ENCODE data around the gene TRMT44. TPM values are rescaled to one million over a fixed set of nuclear protein-coding genes. Genes with fewer than 3 reads are reported as not detected.

The TRMT44 gene
- total RNA-seq, 1 experiment from 2014 or later = 24.4 TPM

- Mint-ChIP-seq H3K36me3 (ENCODE audit: insufficient read depth, unreplicated experiment) (peaks cover 44% of the 10 kb centered on the region), H3K9me3 (ENCODE audit: unreplicated experiment) (no peaks in the 10 kb centered on the region), H3K4me3 (ENCODE audit: unreplicated experiment) (no peak overlapping the region), H3K27me3 (ENCODE audit: insufficient read depth, unreplicated experiment) (no peaks in the 10 kb centered on the region), H3K27ac (ENCODE audit: low read depth, unreplicated experiment) (no peak overlapping the region), H3K4me1 (ENCODE audit: insufficient read depth, unreplicated experiment) (no peaks in the 10 kb centered on the region)
- DNase-seq (ENCODE audit: unreplicated experiment) = no peak
- TF ChIP-seq CTCF (IDR thresholded peaks at IDR 0.05; ENCODE audit: unreplicated experiment) = no peak
- POLR2A ChIA-PET = interaction anchor here (0.7 kb wide), 1 partner anchor 1371 kb away, joined by 3 read pairs; no protein-coding TSS in a partner anchor
- CTCF ChIA-PET = interaction anchor here (0.6 to 3.4 kb wide), 7 partner anchors 8 to 446 kb away, joined by 3 to 21 read pairs (median 3); partner anchors contain the start of gene CPZ
- BruUV-seq (replicated peaks) = no TSS peak
- intact Hi-C loops (cut with micrococcal nuclease) = no loop called here
These were observed 30.8 kb downstream of the TRMT44 start for GRCh38 chr4:8471211-8471875.

DNA sequence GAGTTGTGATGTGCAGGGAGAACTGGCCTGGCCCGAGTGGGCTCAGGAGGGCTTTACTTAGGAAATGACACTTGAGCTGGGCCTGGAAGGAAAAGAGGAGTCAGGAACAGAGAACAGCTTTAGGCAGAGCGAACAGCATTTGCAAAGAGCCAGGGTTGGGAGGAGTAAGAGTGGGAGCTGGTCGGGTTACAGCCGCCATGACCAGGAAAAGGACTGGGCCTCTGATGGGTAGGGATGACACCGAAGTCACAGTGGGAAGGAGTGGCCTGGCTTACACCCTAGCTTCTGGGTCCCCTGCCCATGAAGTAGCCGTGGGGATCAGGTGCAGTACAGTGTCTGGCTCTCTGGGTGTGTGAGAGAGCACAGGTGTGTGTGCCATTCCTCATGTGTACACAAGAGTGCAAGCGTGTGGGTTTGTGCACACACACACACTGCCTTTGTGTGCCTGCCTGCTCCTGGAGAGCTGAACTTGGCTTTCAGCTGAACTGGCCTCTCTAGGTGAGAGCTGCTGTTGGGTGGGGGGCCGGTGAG, 31.6 kb downstream of the TRMT44 start:
- intact Hi-C loops (cut with micrococcal nuclease) = no loop called here
- POLR2A ChIA-PET = no interaction called here
- no peaks in the 10 kb centered on the region for H3K27me3 Mint-ChIP-seq (ENCODE audit: insufficient read depth, unreplicated experiment)
- H3K9me3 Mint-ChIP-seq (ENCODE audit: unreplicated experiment) = no peaks in the 10 kb centered on the region
- no TSS peak for BruUV-seq (replicated peaks)
- no peak for TF ChIP-seq CTCF (IDR thresholded peaks at IDR 0.05; ENCODE audit: unreplicated experiment)
- no peak for DNase-seq (ENCODE audit: unreplicated experiment)
- peaks cover 47% of the 10 kb centered on the region for H3K36me3 Mint-ChIP-seq (ENCODE audit: insufficient read depth, unreplicated experiment)
- H3K27ac Mint-ChIP-seq (ENCODE audit: low read depth, unreplicated experiment) = no peak overlapping the region
- no peak overlapping the region for H3K4me3 Mint-ChIP-seq (ENCODE audit: unreplicated experiment)
- H3K4me1 Mint-ChIP-seq (ENCODE audit: insufficient read depth, unreplicated experiment) = no peaks in the 10 kb centered on the region
- CTCF ChIA-PET = interaction anchor here (0.6 to 1.7 kb wide), 4 partner anchors 22 to 204 kb away, joined by 3 to 4 read pairs (median 3); no protein-coding TSS in a partner anchor

DNA sequence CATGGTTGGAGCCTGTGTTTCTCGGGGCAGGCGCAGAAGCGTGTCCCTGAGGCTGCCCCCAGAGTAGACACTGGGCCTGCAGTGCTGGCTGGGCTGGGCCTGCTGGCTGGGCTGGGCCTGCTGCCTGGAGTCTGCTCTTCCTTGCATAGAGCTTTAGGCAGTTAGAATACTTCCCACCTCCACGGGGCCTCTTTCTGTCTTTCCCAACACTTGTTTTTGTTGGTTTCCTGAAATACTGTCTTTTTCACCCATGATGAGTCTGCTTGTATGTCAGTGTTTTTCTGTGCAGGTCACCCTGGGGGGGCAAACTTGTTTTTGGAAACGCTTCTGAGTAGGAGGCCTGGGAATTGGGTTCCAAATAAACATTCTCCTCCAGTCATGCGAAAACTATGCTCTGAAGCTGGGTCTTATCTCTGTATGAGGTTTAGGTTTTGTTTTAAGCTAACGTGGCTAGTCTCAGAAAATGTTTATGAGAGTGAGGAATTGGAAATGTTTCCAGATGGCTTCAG, 32.2 kb downstream of the TRMT44 start:
- H3K4me1 Mint-ChIP-seq (ENCODE audit: insufficient read depth, unreplicated experiment) = no peaks in the 10 kb centered on the region
- no peak overlapping the region for H3K27ac Mint-ChIP-seq (ENCODE audit: low read depth, unreplicated experiment)
- H3K27me3 Mint-ChIP-seq (ENCODE audit: insufficient read depth, unreplicated experiment) = no peaks in the 10 kb centered on the region
- no peak for TF ChIP-seq CTCF (IDR thresholded peaks at IDR 0.05; ENCODE audit: unreplicated experiment)
- H3K9me3 Mint-ChIP-seq (ENCODE audit: unreplicated experiment) = no peaks in the 10 kb centered on the region
- H3K4me3 Mint-ChIP-seq (ENCODE audit: unreplicated experiment) = no peak overlapping the region
- CTCF ChIA-PET = interaction anchor here (1.7 kb wide), 1 partner anchor 121 kb away, joined by 4 read pairs; no protein-coding TSS in a partner anchor
- intact Hi-C loops (cut with micrococcal nuclease) = no loop called here
- no TSS peak for BruUV-seq (replicated peaks)
- H3K36me3 Mint-ChIP-seq (ENCODE audit: insufficient read depth, unreplicated experiment) = peaks cover 42% of the 10 kb centered on the region
- DNase-seq (ENCODE audit: unreplicated experiment) = peak; percentile 37
- POLR2A ChIA-PET = no interaction called here

DNA sequence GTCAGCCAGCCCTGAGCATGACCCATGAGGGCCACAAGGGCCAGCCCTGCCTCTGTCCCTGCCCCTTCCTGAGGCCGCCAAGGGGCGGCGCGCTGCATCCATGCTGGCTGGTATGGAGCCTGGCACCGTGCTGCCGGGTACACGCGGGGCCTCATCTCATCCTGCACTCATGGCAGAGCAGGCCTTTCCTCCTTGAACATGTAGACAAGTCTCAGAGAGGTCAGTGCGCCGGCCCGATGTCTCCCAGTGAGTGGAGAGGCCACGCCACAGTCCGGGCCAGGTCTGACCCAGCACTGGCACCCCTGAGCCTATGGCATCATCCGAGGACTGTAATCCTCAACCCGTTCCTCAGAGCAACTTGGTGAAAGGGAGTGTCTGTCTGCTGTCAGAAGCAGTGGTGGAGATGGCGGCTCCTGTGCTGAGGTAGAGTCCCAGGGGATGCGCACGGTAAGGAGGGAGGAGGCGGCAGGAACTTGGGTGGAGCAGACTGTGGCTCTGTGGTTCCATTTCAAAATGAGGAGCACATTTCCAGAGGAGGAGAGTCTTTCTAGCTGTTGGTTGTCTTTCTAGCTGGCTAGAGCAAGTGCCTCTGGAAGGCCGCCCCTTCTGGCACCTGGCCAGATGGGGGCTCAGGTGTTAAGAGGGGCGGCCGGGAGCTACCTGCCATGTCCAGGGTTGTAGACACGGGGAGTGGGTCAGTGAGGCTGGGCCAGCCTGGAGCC, 32.8 kb downstream of the TRMT44 start:
- Mint-ChIP-seq H3K27me3 (ENCODE audit: insufficient read depth, unreplicated experiment) (no peaks in the 10 kb centered on the region), H3K27ac (ENCODE audit: low read depth, unreplicated experiment) (no peak overlapping the region), H3K9me3 (ENCODE audit: unreplicated experiment) (no peaks in the 10 kb centered on the region), H3K4me3 (ENCODE audit: unreplicated experiment) (no peak overlapping the region), H3K36me3 (ENCODE audit: insufficient read depth, unreplicated experiment) (peaks cover 36% of the 10 kb centered on the region), H3K4me1 (ENCODE audit: insufficient read depth, unreplicated experiment) (no peaks in the 10 kb centered on the region)
- BruUV-seq (replicated peaks) = no TSS peak
- DNase-seq (ENCODE audit: unreplicated experiment) = no peak
- ChIA-PET CTCF (interaction anchor here (0.5 to 1.7 kb wide), 3 partner anchors 74 to 120 kb away, joined by 3 to 5 read pairs (median 4); partner anchors contain the start of gene CPZ), POLR2A (no interaction called here)
- intact Hi-C loops (cut with micrococcal nuclease) = no loop called here
- TF ChIP-seq CTCF (IDR thresholded peaks at IDR 0.05; ENCODE audit: unreplicated experiment) = no peak

All from MCF 10A (cell line).